Measurements from ENCODE around the gene SUN5.
"Not testable (repeated sequence)": the region's sequence is repeated elsewhere in the genome, so short reads cannot be mapped to it uniquely, and the experiment has no call there.

Gene SUN5

GRCh38 chr20:32975121-32975520 is 29.1 kb downstream of the SUN5 start:
- not testable (repeated sequence) for DNase-seq

- not testable (repeated sequence) for DNase-seq
These were observed 29.8 kb downstream of the SUN5 start for GRCh38 chr20:32974204-32975064.

GRCh38 chr20:32973077-32973717 is 31.0 kb downstream of the SUN5 start:
- no peak for DNase-seq

GRCh38 chr20:32972181-32973076 is 31.8 kb downstream of the SUN5 start:
- DNase-seq, result peak; percentile 95

- DNase-seq, result peak; percentile 54
These were observed 32.5 kb downstream of the SUN5 start for GRCh38 chr20:32971703-32972161.

GRCh38 chr20:32970973-32971300 is 33.3 kb downstream of the SUN5 start:
- no peak for DNase-seq

GRCh38 chr20:32970115-32970972 is 33.9 kb downstream of the SUN5 start:
- DNase-seq, result no peak

- no peak for DNase-seq
These were observed 34.7 kb downstream of the SUN5 start for GRCh38 chr20:32969356-32970114.

GRCh38 chr20:32968478-32969241 is 35.6 kb downstream of the SUN5 start:
- no peak for DNase-seq

- peak; percentile 78 for DNase-seq
These were observed 36.2 kb downstream of the SUN5 start for GRCh38 chr20:32967961-32968457.

GRCh38 chr20:32966881-32967781 is 37.1 kb downstream of the SUN5 start:
- DNase-seq, result peak; percentile 78

GRCh38 chr20:32966382-32966781 is 37.9 kb downstream of the SUN5 start:
- DNase-seq, result no peak

GRCh38 chr20:32965581-32966373 is 38.5 kb downstream of the SUN5 start:
- peak; percentile 54 for DNase-seq

- DNase-seq, result no peak
These were observed 39.1 kb downstream of the SUN5 start for GRCh38 chr20:32965115-32965514.

GRCh38 chr20:32964575-32964974 is 39.7 kb downstream of the SUN5 start:
- DNase-seq, result no peak

- no peak for DNase-seq
These were observed 41.1 kb downstream of the SUN5 start for GRCh38 chr20:32963176-32963575.

GRCh38 chr20:32962646-32963045 is 41.6 kb downstream of the SUN5 start:
- not testable (repeated sequence) for DNase-seq

GRCh38 chr20:32962053-32962452 is 42.2 kb downstream of the SUN5 start:
- no peak for DNase-seq

Measured in CD4-positive, alpha-beta T cell treated with Interleukin-17A for 1 hour (primary cell).